ENCODE results near the gene ELP4. TPM values are rescaled to one million over a fixed set of nuclear protein-coding genes. Genes with fewer than 3 reads are reported as not detected.

The ELP4 gene
- total and polyA plus RNA-seq, 2 donors (not counting 1 experiment from before 2014, with no cell fraction given) = 7.1 to 31.3 TPM

- TF ChIP-seq, protein P1, sequence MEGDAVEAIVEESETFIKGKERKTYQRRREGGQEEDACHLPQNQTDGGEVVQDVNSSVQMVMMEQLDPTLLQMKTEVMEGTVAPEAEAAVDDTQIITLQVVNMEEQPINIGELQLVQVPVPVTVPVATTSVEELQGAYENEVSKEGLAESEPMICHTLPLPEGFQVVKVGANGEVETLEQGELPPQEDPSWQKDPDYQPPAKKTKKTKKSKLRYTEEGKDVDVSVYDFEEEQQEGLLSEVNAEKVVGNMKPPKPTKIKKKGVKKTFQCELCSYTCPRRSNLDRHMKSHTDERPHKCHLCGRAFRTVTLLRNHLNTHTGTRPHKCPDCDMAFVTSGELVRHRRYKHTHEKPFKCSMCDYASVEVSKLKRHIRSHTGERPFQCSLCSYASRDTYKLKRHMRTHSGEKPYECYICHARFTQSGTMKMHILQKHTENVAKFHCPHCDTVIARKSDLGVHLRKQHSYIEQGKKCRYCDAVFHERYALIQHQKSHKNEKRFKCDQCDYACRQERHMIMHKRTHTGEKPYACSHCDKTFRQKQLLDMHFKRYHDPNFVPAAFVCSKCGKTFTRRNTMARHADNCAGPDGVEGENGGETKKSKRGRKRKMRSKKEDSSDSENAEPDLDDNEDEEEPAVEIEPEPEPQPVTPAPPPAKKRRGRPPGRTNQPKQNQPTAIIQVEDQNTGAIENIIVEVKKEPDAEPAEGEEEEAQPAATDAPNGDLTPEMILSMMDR (IDR thresholded peaks at IDR 0.05) = no peak
- TF ChIP-seq EZH2 (IDR thresholded peaks at IDR 0.05; ENCODE audit: borderline replicate concordance, insufficient read depth, low read depth, low read length, poor library complexity, severe bottlenecking) = no peak
- ATAC-seq (ENCODE audit: low read depth) (no peak), DNase-seq (no peak)
- Histone ChIP-seq H3K9ac (ENCODE audit: low read length) (no peak overlapping the region), H3K36me3 (replicated peaks in 1 of 2; ENCODE audit: control extremely low read depth in 1 of 2, control insufficient read depth in 1 of 2, extremely low read depth in 1 of 2, insufficient read depth in 2 of 2, low read length in 1 of 2) (peaks cover under 1 to 1% of the 10 kb centered on the region in 2 experiments), H2AFZ (ENCODE audit: insufficient read depth, low read depth, low read length, poor library complexity, severe bottlenecking) (no peak overlapping the region), H3K9me3 (ENCODE audit: control extremely low read depth in 1 of 3, control insufficient read depth in 2 of 3, insufficient read depth in 1 of 3, low read length in 2 of 3) (no peaks in the 10 kb centered on the region), H4K20me1 (ENCODE audit: control insufficient read depth, insufficient read depth, low read length, poor library complexity, severe bottlenecking) (peaks cover 4% of the 10 kb centered on the region), H3K27ac (ENCODE audit: low read length in 2 of 2) (no peak overlapping the region), H3K4me1 (ENCODE audit: control insufficient read depth in 2 of 2, insufficient read depth in 2 of 2, low read length in 2 of 2) (no peaks in the 10 kb centered on the region), H3K4me2 (replicated peaks; ENCODE audit: low read depth, low read length, poor library complexity, severe bottlenecking) (no peak overlapping the region), H3K27me3 (replicated peaks in 1 of 4; ENCODE audit: control extremely low read depth in 1 of 4, control insufficient read depth in 3 of 4, insufficient read depth in 4 of 4, low read length in 3 of 4) (no peaks in the 10 kb centered on the region), H3K4me3 (ENCODE audit: control extremely low read depth in 1 of 5, extremely low read depth in 1 of 5, insufficient read depth in 1 of 5, low read depth in 2 of 5, low read length in 4 of 5) (no peak overlapping the region), H3K79me2 (ENCODE audit: control insufficient read depth, insufficient read depth, low read length) (peaks cover 70% of the 10 kb centered on the region)
- ChIA-PET POLR2A (no interaction called here), CTCF (interaction anchor here (1.2 kb wide), 1 partner anchor 11 kb away, joined by 3 read pairs; no protein-coding TSS in a partner anchor)
- Mint-ChIP-seq H3K27ac (no peak overlapping the region), H3K27me3 (no peaks in the 10 kb centered on the region), H3K9me3 (ENCODE audit: insufficient read depth) (no peaks in the 10 kb centered on the region), H3K4me1 (peaks cover 3% of the 10 kb centered on the region), H3K4me3 (no peak overlapping the region)
- intact Hi-C loops (cut with micrococcal nuclease) = loop anchor here (10.0 kb wide), 1 partner anchor 1085 kb away; the partner anchor contains the start of gene EIF3M
- no CpG with 5 or more reads among the region's 3 CpGs for WGBS (ENCODE audit: insufficient coverage)
Observed at GRCh38 chr11:31499576-31500178, 9.9 kb upstream of the ELP4 start.

GRCh38 chr11:31500560-31500959, 9.0 kb upstream of the ELP4 start:
- CTCF ChIA-PET = no interaction called here
- H3K4me3 Mint-ChIP-seq = no peak overlapping the region
- 100% methylated on average over 1 of the region's 2 CpGs for WGBS (ENCODE audit: insufficient coverage)

More at GRCh38 chr11:31500560-31500959, 9.0 kb upstream of the ELP4 start:
- H3K27me3 Mint-ChIP-seq = no peaks in the 10 kb centered on the region
- POLR2A ChIA-PET = no interaction called here
- no peak overlapping the region for H3K27ac Mint-ChIP-seq
- Histone ChIP-seq H3K9ac (ENCODE audit: low read length) (no peak overlapping the region), H3K27me3 (replicated peaks in 1 of 4; ENCODE audit: control extremely low read depth in 1 of 4, control insufficient read depth in 3 of 4, insufficient read depth in 4 of 4, low read length in 3 of 4) (no peaks in the 10 kb centered on the region), H3K4me1 (ENCODE audit: control insufficient read depth in 2 of 2, insufficient read depth in 2 of 2, low read length in 2 of 2) (no peaks in the 10 kb centered on the region), H3K79me2 (ENCODE audit: control insufficient read depth, insufficient read depth, low read length) (peaks cover 74% of the 10 kb centered on the region), H3K27ac (ENCODE audit: low read length in 2 of 2) (no peak overlapping the region), H3K9me3 (ENCODE audit: control extremely low read depth in 1 of 3, control insufficient read depth in 2 of 3, insufficient read depth in 1 of 3, low read length in 2 of 3) (no peaks in the 10 kb centered on the region), H3K4me2 (replicated peaks; ENCODE audit: low read depth, low read length, poor library complexity, severe bottlenecking) (no peak overlapping the region), H2AFZ (ENCODE audit: insufficient read depth, low read depth, low read length, poor library complexity, severe bottlenecking) (no peak overlapping the region), H3K36me3 (replicated peaks in 1 of 2; ENCODE audit: control extremely low read depth in 1 of 2, control insufficient read depth in 1 of 2, extremely low read depth in 1 of 2, insufficient read depth in 2 of 2, low read length in 1 of 2) (peaks cover 1 to 4% of the 10 kb centered on the region in 2 experiments), H3K4me3 (ENCODE audit: control extremely low read depth in 1 of 5, extremely low read depth in 1 of 5, insufficient read depth in 1 of 5, low read depth in 2 of 5, low read length in 4 of 5) (no peak overlapping the region), H4K20me1 (ENCODE audit: control insufficient read depth, insufficient read depth, low read length, poor library complexity, severe bottlenecking) (peaks cover 4% of the 10 kb centered on the region)
- peaks cover 9% of the 10 kb centered on the region for H3K4me1 Mint-ChIP-seq
- ATAC-seq (ENCODE audit: low read depth) = no peak
- DNase-seq = no peak
- TF ChIP-seq EZH2 (IDR thresholded peaks at IDR 0.05; ENCODE audit: borderline replicate concordance, insufficient read depth, low read depth, low read length, poor library complexity, severe bottlenecking) = no peak
- TF ChIP-seq, protein P1 (IDR thresholded peaks at IDR 0.05) = no peak
- no peaks in the 10 kb centered on the region for H3K9me3 Mint-ChIP-seq (ENCODE audit: insufficient read depth)
- intact Hi-C loops (cut with micrococcal nuclease) = loop anchor here (10.0 kb wide), 1 partner anchor 1084 kb away; the partner anchor contains the start of gene EIF3M

Measured in B cell (primary cell).